ENCODE measurements around the gene MFSD2B. TPM values are rescaled to one million over a fixed set of nuclear protein-coding genes. Genes with fewer than 3 reads are reported as not detected.

The MFSD2B gene
- polyA plus RNA-seq, 3 donors = 2.1 to 3.9 (median 3.4) TPM

GRCh38 chr2:24046930-24047702, 37.2 kb downstream of the MFSD2B start, which contains the start of gene WDCP:
TSS of gene WDCP (minus strand) at chr2:24047391. CDS start at chr2:24039494, 7,897 bp downstream.
- DNase-seq (ENCODE audit: extremely low read depth in 1 of 11, low read depth in 9 of 11, low spot score in 4 of 11) = peak; percentile 87 to 98 (median 93)

- no peak for DNase-seq (ENCODE audit: extremely low read depth in 1 of 11, low read depth in 9 of 11, low spot score in 4 of 11)
These were observed 37.8 kb downstream of the MFSD2B start for GRCh38 chr2:24047703-24048033.

DNA sequence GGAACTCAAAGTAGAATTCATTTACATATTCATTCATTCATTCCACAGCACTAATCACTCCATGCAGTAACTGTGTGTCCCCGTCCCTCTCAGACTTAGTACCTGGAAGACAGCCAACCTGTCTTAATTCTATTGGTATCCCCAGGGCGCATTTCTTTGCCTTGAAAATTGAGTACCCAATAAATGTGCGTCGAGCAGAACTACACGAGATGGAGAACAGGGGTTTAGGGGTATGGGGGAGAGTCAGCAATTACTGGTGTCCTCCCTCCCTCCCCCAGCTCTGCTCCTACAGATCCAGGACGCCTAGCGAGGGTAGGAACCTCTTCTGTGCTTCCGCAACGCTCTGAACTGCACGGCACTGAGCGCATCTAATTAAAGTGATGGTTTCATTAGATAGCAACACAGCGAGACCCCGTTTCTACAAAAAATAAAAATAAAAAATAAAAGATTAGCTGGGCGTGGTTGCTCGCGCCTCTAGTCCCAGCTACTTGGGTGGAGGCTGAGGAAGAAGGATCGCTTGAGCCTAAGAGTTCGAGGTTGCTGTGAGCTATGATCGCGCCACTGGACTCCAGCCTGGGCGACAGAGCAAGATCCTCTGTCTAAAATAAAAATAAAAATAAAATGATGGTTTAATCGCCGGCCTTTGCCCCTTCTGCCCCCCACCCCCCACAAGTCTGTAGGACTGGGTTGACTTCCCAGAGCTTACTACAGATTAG, 39.0 kb downstream of the MFSD2B start:
- DNase-seq (ENCODE audit: extremely low read depth in 1 of 11, low read depth in 9 of 11, low spot score in 4 of 11) = no peak

DNA sequence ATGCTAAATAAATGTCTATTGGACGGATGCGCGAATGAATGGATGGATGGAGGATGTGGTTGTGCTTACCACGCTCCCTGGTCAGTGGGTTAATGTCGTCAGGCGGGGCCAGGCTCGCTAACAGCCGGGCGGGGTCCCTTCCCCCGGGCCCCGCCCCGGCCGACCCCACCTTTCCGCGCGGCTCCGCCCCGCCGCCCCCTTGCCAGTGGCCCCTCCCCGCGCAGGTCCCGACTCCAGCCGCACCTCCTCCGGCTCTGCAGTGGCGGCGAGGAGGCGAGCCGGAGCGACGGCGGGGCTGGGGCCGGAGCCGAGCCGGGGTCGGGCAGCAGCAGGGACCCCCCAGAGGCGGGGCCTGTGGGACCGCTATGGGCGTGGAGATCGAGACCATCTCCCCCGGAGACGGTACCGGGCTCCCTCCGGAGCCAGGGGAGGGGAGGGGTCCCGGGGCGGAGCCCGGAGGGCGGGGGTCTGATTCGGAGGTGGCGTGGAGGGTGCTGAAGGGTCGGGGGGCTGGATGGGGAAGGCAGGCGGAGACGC, 39.7 kb downstream of the MFSD2B start, which contains the start of gene FKBP1B:
TSS of gene FKBP1B (plus strand) at position 257 of the 537 bp plus-strand sequence. CDS start at position 366, 109 bp downstream.
- peak in 3 of 11 donors; percentile 25 to 38 (median 35) for DNase-seq (ENCODE audit: extremely low read depth in 1 of 11, low read depth in 9 of 11, low spot score in 4 of 11)

GRCh38 chr2:24050041-24050979, 40.4 kb downstream of the MFSD2B start:
- DNase-seq (ENCODE audit: extremely low read depth in 1 of 11, low read depth in 9 of 11, low spot score in 4 of 11) = peak in 1 of 11 donors; percentile 18

- no peak for DNase-seq (ENCODE audit: extremely low read depth in 1 of 11, low read depth in 9 of 11, low spot score in 4 of 11)
These were observed 41.9 kb downstream of the MFSD2B start for GRCh38 chr2:24051833-24052232.

DNA sequence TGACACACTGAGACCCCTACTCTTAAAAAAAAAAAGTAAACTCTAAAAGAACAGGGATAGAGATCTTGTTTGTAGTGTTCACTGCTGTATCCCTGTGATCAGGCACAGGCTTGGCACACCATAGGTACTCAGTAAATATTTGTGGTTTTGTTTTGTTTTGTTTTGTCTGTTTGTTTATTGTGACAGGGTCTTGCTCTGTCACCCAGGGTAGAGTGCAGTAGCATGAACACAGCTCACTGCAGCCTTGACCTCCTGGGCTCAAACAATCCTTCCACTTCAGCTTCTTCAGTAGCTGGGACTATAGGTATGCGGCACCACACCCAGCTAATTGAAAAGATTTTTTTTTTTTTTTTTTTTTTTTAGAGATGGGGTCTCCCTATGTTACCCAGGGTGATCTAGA, 43.1 kb downstream of the MFSD2B start:
- no peak for DNase-seq (ENCODE audit: extremely low read depth in 1 of 11, low read depth in 9 of 11, low spot score in 4 of 11)

DNA sequence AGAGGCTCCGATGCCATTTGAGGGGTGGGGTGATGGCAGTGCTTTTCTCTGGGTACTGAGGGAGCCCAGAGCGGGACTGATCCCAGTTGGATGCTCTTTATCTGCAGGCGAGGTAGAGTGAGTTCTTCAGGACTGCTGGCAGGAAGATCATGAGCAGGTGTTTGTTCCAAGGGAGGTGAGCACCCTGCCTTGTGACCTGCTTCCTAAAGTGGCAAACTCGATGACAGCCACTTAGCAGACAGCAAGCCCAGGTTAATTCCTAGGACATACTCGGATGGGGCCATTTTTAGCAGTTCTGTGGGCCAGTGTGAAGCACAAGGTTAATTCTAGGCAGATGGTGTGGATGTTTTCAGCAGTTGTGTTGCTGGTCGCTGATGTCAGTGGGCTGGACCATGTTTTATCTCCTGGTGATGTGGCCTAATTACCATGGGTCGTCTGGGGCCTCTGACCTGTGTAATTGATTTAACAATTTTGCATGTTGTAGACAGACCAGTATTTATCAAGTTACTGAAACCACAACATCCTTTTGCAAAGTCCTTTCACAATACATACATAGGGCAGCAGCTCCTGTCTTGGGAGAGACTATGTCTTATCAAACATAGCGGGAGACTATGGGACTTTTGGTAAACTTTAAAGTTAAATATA, 44.6 kb downstream of the MFSD2B start:
- no peak for DNase-seq (ENCODE audit: extremely low read depth in 1 of 11, low read depth in 9 of 11, low spot score in 4 of 11)

GRCh38 chr2:24055750-24056149, 45.9 kb downstream of the MFSD2B start:
- DNase-seq (ENCODE audit: extremely low read depth in 1 of 11, low read depth in 9 of 11, low spot score in 4 of 11) = no peak

GRCh38 chr2:24058564-24059271, 48.8 kb downstream of the MFSD2B start:
- no peak for DNase-seq (ENCODE audit: extremely low read depth in 1 of 11, low read depth in 9 of 11, low spot score in 4 of 11)

DNA sequence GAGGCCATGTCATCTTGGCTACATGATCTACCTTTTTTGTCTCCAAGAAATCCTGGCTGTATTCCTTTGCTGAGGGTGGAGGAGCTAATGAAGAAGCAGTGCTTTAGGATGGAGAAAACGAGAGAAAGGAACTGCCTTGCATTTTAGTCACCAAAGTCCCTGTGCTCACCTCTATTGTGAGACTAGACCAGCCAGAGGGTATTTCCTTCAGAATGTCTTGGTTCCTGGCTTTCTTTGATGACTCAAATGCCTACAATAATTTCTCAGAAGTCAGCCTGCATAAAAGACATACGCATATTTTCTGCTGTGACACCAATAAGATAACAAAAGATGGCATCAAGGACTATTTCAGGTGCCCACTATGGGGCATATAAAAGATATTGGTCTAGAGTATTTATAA, 55.5 kb downstream of the MFSD2B start:
- no peak for DNase-seq (ENCODE audit: extremely low read depth in 1 of 11, low read depth in 9 of 11, low spot score in 4 of 11)

DNA sequence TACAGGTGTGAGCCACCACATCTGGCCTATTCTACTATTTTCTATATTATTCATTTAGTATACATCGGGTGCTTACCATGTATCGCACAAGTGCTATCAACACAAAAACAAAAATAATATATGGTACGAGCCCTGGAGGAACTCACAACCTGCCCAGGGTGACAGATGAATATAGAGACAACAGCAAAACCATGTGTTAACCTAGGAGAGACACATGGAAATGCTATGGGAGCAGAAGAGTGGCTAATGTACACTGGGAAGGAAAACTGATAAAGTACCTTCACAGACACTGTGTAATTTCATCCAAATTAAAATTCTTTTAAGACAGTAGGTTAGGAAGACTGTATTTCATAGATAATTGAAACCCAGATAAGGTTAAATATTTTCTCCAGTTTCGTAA, 62.4 kb downstream of the MFSD2B start:
- no peak for DNase-seq (ENCODE audit: extremely low read depth in 1 of 11, low read depth in 9 of 11, low spot score in 4 of 11)

DNA sequence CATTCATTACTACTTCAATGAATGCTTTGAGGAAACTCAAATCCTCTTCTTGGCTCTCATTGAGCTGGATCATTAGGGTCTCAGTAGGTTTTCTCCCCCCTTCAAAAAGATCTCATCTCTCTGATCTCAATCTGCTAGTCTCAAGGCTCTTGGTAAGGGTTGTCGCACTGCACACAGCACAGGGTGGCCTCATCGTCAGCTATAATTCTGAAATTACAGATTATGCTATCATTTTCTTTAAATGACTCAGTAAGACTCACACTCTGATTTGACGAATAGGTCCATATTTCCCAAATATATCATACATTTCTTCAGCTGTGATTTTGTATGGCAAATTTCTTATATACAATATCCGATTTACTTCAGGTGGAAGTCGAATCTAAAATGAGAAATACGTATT, 63.9 kb downstream of the MFSD2B start:
- DNase-seq (ENCODE audit: extremely low read depth in 1 of 11, low read depth in 9 of 11, low spot score in 4 of 11) = no peak

- no peak for DNase-seq (ENCODE audit: extremely low read depth in 1 of 11, low read depth in 9 of 11, low spot score in 4 of 11)
These were observed 65.4 kb downstream of the MFSD2B start for GRCh38 chr2:24075259-24075658.

All from renal cortex interstitium (tissue), 11 donors.